Activated naive CD8-positive, alpha-beta T cell treated with anti-CD3 and anti-CD28 coated beads, Interleukin-2, amount 10 ng/mL, durations not matched to agents 7 days and 5 days (primary cell): ENCODE measurements around the gene NMT2. TPM values are rescaled to one million over a fixed set of nuclear protein-coding genes. Genes with fewer than 3 reads are reported as not detected.
"Not testable (repeated sequence)": the region's sequence is repeated elsewhere in the genome, so short reads cannot be mapped to it uniquely, and the experiment has no call there.

Experiments used
- ATAC-seq: fragments of 150-1000 bp; cut with Tn5 transposase; one replicate; pipeline ENCODE4 v1.10.0; 2021; ENCODE audit warnings: low read depth, moderate library complexity
- POLR2A ChIA-PET: fragments of 350-600 bp; sonication (Branson Sonifier 250); formaldehyde crosslinking; loops from one replicate; lab custom pipeline; 2021; ENCODE audit warnings: antibody characterized with exemption; lab: Charles Lee
- DNase-seq: peaks from one replicate; pipeline ENCODE4 v3.0.0; 2021
- H3K27ac Mint-ChIP-seq: one replicate; pipeline ENCODE4 v1.8.0; 2022; ENCODE audit warnings: mild to moderate bottlenecking, mixed read lengths
- H3K27me3 Mint-ChIP-seq: one replicate; pipeline ENCODE4 v1.8.0; 2022; ENCODE audit warnings: mild to moderate bottlenecking, moderate library complexity, mixed read lengths
- H3K36me3 Mint-ChIP-seq: one replicate; pipeline ENCODE4 v1.8.0; 2021; ENCODE audit warnings: mild to moderate bottlenecking, mixed read lengths
- H3K4me1 Mint-ChIP-seq: one replicate; pipeline ENCODE4 v1.8.0; 2021; ENCODE audit warnings: mixed read lengths
- H3K4me3 Mint-ChIP-seq: one replicate; pipeline ENCODE4 v1.8.0; 2022; ENCODE audit warnings: mild to moderate bottlenecking, moderate library complexity, mixed read lengths
- H3K9me3 Mint-ChIP-seq: one replicate; pipeline ENCODE4 v1.8.0; 2021; ENCODE audit warnings: mixed read lengths
- total RNA-seq, 2 experiments: library from RNA; stranded (reverse); gene quantifications; one replicate each; pipeline ENCODE4 v1.2.3, GENCODE V29; 2021

The NMT2 gene
- 10 to 100 TPM; 56.1 to 59.2 TPM for total RNA-seq

GRCh38 chr10:15168291-15168785, at the start of gene NMT2:
Gene NMT2 (minus strand): TSS chr10:15168693. CDS start chr10:15168612, 81 bp downstream.
- ATAC-seq (peak; percentile 76), DNase-seq (peak; percentile 87)
- POLR2A ChIA-PET: interaction anchor here (0.6 to 3.3 kb wide), 18 partner anchors 11 to 1649 kb away, joined by 3 to 31 read pairs (median 6); partner anchors contain the start of genes CDNF, FAM171A1, MEIG1 and RPP38
- H3K27me3 Mint-ChIP-seq: no peaks in the 10 kb centered on the region
- peaks cover 6% of the 10 kb centered on the region for H3K36me3 Mint-ChIP-seq
- peak within 1 kb of the TSS; percentile 91 for H3K27ac Mint-ChIP-seq
- peak within 1 kb of the TSS; percentile 98 for H3K4me3 Mint-ChIP-seq
- peaks cover 44% of the 10 kb centered on the region for H3K4me1 Mint-ChIP-seq
- no peaks in the 10 kb centered on the region for H3K9me3 Mint-ChIP-seq

DNA sequence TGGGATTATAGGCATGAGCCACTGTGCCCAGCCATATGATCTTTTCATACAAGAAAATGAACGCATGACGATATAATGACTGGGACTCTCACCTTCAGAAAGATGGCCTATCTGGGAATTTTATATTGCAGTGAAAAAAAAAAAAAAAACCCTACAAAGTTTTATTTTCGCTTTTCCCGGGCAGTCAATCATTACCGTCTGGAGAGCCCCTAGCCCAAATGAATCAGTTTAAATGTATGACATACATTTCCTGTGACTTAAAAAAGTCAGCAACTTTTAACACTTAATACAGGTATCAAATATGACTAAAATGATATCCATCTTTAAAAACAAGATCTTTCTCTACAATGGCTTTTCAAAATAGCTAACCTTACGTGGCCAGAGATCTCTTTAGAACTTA, 48.2 kb upstream of the NMT2 start:
- Mint-ChIP-seq H3K4me1 (no peaks in the 10 kb centered on the region), H3K27me3 (no peaks in the 10 kb centered on the region), H3K36me3 (peaks cover 9% of the 10 kb centered on the region), H3K4me3 (no peak overlapping the region), H3K9me3 (no peaks in the 10 kb centered on the region), H3K27ac (no peak overlapping the region)
- DNase-seq (no peak), ATAC-seq (no peak)
- POLR2A ChIA-PET: no interaction called here

- H3K4me3 Mint-ChIP-seq: no peak overlapping the region
- DNase-seq (no peak), ATAC-seq (no peak)
- peaks cover 9% of the 10 kb centered on the region for H3K36me3 Mint-ChIP-seq
- H3K4me1 Mint-ChIP-seq: peaks cover 16% of the 10 kb centered on the region
- H3K27ac Mint-ChIP-seq: no peak overlapping the region
- POLR2A ChIA-PET: interaction anchor here (1.3 kb wide), 1 partner anchor 15 kb away, joined by 3 read pairs; no protein-coding TSS in a partner anchor
- H3K27me3 Mint-ChIP-seq: no peaks in the 10 kb centered on the region
- no peaks in the 10 kb centered on the region for H3K9me3 Mint-ChIP-seq
Observed at GRCh38 chr10:15214237-15214636, 45.7 kb upstream of the NMT2 start.

DNA sequence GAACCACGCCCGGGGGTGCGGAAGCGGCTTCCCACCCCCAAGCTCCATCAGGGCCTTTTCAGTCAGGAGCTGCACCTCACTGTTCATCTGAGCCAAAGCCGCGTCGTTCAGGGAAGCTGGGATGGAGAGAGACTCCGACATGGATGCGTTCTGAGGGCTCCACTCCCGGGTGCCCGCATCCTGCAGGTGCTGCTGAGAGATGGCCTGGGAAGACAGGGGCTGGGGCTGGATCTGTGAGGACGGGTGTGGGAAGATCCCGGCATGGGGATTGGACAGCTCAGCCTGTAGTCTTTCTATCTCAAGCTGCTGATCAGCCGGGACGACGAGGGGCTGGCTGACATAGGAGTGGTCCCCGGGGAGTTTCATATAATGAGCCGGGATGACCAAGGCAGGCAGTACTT, 45.0 kb upstream of the NMT2 start:
- Mint-ChIP-seq H3K36me3 (peaks cover 9% of the 10 kb centered on the region), H3K27me3 (no peaks in the 10 kb centered on the region), H3K27ac (no peak overlapping the region), H3K4me3 (no peak overlapping the region), H3K9me3 (no peaks in the 10 kb centered on the region), H3K4me1 (peaks cover 22% of the 10 kb centered on the region)
- POLR2A ChIA-PET: interaction anchor here (1.3 kb wide), 1 partner anchor 15 kb away, joined by 3 read pairs; no protein-coding TSS in a partner anchor
- DNase-seq (no peak), ATAC-seq (no peak)

GRCh38 chr10:15211464-15211979, 43.0 kb upstream of the NMT2 start:
- H3K9me3 Mint-ChIP-seq: peaks cover under 1% of the 10 kb centered on the region
- POLR2A ChIA-PET: interaction anchor here (0.6 to 0.7 kb wide), 3 partner anchors 21 to 46 kb away, joined by 3 read pairs; no protein-coding TSS in a partner anchor
- DNase-seq (no peak), ATAC-seq (no peak)
- peaks cover 40% of the 10 kb centered on the region for H3K4me1 Mint-ChIP-seq
- H3K27ac Mint-ChIP-seq: no peak overlapping the region
- H3K27me3 Mint-ChIP-seq: no peaks in the 10 kb centered on the region
- H3K36me3 Mint-ChIP-seq: peaks cover 10% of the 10 kb centered on the region
- no peak overlapping the region for H3K4me3 Mint-ChIP-seq

DNA sequence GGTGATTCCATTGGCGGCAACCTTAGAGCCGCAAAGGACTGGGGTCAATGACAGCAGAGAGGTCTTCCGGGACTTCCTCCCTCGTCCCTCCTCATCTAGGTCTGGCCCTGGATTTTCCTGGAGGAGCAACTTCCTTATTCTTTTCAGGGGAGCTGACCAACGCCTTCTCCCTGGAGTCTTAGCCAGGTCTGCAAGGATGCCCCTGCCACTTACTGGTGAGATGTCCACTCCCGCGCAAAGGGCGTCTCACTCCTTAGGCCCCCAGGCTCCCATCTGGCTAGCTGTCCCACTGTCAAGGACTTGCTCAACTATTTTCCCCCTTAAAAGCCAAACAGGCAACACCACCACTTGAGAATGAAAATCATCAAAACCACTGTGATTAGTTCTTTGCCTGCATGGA, 42.0 kb upstream of the NMT2 start:
- POLR2A ChIA-PET: no interaction called here
- DNase-seq: no peak
- no peak overlapping the region for H3K27ac Mint-ChIP-seq
- H3K9me3 Mint-ChIP-seq: peaks cover 1% of the 10 kb centered on the region
- no peak overlapping the region for H3K4me3 Mint-ChIP-seq
- no peaks in the 10 kb centered on the region for H3K27me3 Mint-ChIP-seq
- no peak for ATAC-seq
- H3K36me3 Mint-ChIP-seq: peaks cover 11% of the 10 kb centered on the region
- H3K4me1 Mint-ChIP-seq: peaks cover 42% of the 10 kb centered on the region

GRCh38 chr10:15209827-15210509, 41.5 kb upstream of the NMT2 start:
- POLR2A ChIA-PET: interaction anchor here (2.7 kb wide), 1 partner anchor 41 kb away, joined by 31 read pairs; the partner anchor contains the start of gene NMT2
- H3K4me1 Mint-ChIP-seq: peaks cover 42% of the 10 kb centered on the region
- peak overlapping the region; percentile 32 for H3K4me3 Mint-ChIP-seq

DNA sequence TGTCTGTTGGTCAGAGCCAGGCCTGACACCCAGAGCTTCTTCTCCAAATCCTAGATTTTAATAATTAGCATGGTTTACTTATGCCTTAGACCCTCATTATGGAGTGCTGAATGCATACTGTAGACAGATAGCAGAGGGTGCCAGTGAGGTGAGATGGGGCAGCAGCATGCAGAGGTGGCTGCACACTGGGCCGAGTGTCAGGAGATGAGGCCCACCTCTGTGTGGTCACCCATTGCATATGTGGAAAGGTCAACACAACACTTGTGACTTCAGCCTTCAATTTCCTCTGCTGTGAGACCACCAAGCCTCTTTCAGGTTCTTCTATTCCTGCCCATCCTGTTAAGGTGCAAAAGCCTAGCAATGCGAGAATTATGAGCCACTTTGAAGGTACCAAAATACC, 39.7 kb upstream of the NMT2 start:
- Mint-ChIP-seq H3K4me1 (peaks cover 42% of the 10 kb centered on the region), H3K4me3 (peak overlapping the region; percentile 81), H3K9me3 (peaks cover 1% of the 10 kb centered on the region), H3K27ac (peak overlapping the region; percentile 98), H3K36me3 (peaks cover 10% of the 10 kb centered on the region), H3K27me3 (no peaks in the 10 kb centered on the region)
- ATAC-seq (peak; percentile 6), DNase-seq (peak; percentile 37)
- POLR2A ChIA-PET: interaction anchor here (1.0 to 2.7 kb wide), 3 partner anchors 20 to 39 kb away, joined by 3 to 31 read pairs (median 3); partner anchors contain the start of gene NMT2

More at GRCh38 chr10:15209827-15210509, 41.5 kb upstream of the NMT2 start:
- DNase-seq (peak; percentile 71), ATAC-seq (peak; percentile 69)
- Mint-ChIP-seq H3K27ac (peak overlapping the region; percentile 43), H3K36me3 (peaks cover 11% of the 10 kb centered on the region), H3K9me3 (peaks cover 1% of the 10 kb centered on the region), H3K27me3 (no peaks in the 10 kb centered on the region)

DNA sequence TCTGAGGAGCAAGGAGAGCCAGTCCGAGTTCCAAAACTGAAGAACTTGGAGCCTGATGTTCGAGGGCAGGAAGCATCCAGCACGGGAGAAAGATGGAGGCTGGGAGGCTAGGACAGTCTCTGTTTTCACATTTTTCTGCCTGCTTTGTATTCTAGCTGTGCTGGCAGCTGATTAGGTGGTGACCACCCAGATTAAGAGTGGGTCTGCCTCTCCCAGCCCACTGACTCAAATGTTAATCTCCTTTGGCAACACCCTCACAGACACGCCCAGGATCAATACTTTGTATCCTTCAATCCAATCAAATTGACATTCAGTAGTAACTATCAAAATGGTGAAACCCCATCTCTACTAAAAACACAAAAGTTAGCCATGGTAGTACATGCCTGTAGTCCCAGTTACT, 38.9 kb upstream of the NMT2 start:
- not testable (repeated sequence) for H3K9me3 Mint-ChIP-seq, H3K27me3 Mint-ChIP-seq, DNase-seq, ATAC-seq, H3K36me3 Mint-ChIP-seq
- POLR2A ChIA-PET: interaction anchor here (1.0 to 2.7 kb wide), 3 partner anchors 19 to 38 kb away, joined by 3 to 31 read pairs (median 3); partner anchors contain the start of gene NMT2
- Mint-ChIP-seq H3K4me3 (peak overlapping the region; percentile 7), H3K27ac (peak overlapping the region; percentile 98), H3K4me1 (peaks cover 50% of the 10 kb centered on the region)

DNA sequence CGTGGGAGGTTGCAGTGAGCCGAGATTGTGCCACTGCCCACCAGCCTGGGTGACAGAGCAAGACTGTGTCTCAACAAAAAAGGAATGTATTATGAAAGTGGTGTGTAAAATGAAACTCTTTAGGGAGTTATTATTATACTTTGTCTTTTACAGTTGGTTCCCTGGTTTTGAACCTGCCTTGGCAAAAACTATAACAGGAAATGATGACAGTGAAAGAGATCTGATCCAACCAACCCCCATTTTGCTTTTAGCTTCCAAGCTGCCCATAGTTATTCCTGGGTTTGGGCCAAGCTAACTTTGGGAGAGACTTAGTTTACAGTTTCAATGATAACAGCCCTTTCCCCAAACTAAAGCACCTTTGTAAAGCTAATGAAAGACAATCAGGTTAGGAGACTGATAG, 34.1 kb upstream of the NMT2 start:
- Mint-ChIP-seq H3K36me3 (peaks cover 8% of the 10 kb centered on the region), H3K4me3 (no peak overlapping the region), H3K27me3 (no peaks in the 10 kb centered on the region), H3K27ac (no peak overlapping the region), H3K4me1 (peaks cover 24% of the 10 kb centered on the region), H3K9me3 (peaks cover 1% of the 10 kb centered on the region)
- ATAC-seq (no peak), DNase-seq (no peak)
- POLR2A ChIA-PET: interaction anchor here (1.0 kb wide), 2 partner anchors 33 to 34 kb away, joined by 3 to 4 read pairs; partner anchors contain the start of gene NMT2

GRCh38 chr10:15202301-15202621, 33.8 kb upstream of the NMT2 start:
- not testable (repeated sequence) for DNase-seq, H3K27ac Mint-ChIP-seq, H3K4me3 Mint-ChIP-seq, H3K36me3 Mint-ChIP-seq, H3K27me3 Mint-ChIP-seq, H3K9me3 Mint-ChIP-seq, ATAC-seq
- POLR2A ChIA-PET: interaction anchor here (1.0 to 1.3 kb wide), 4 partner anchors 9 to 34 kb away, joined by 3 to 6 read pairs (median 4); partner anchors contain the start of gene NMT2
- peaks cover 24% of the 10 kb centered on the region for H3K4me1 Mint-ChIP-seq

DNA sequence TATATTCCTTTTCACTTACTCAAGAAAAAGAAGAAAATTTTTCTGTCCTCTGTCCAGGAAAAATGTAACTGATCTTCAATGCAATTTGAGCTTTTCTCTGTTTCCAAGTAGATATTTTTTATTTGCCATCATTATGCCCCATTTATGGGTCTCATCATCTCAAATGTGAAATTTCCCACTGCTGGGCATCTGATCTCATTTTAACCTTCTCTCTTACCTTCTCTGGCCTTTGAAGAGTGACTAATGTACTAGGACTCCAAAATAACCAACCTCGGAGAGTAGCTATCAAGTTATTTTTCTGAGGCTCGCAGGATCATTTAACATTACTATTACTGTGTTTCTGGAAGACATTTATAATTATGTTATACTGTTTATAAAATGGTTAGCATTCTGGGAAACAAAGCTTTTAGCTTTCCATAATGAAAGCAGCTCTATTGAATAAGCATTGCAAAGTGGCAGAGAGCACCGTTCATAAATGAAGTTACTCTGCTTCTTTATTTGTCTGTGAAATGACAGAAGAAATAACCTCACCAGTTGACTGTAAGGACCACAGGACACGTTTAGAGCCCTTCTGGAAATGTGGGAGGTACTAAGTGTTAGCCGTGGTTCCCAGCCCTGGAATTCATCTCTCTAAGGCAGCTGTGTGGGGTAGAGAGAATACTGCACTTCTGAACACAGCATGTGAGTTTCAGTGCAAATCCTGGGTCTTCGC, 33.3 kb upstream of the NMT2 start:
- H3K9me3 Mint-ChIP-seq: peaks cover 1% of the 10 kb centered on the region
- POLR2A ChIA-PET: interaction anchor here (0.6 to 1.3 kb wide), 3 partner anchors 9 to 169 kb away, joined by 3 to 6 read pairs (median 3); partner anchors contain the start of gene NMT2
- peaks cover 10% of the 10 kb centered on the region for H3K36me3 Mint-ChIP-seq
- no peaks in the 10 kb centered on the region for H3K27me3 Mint-ChIP-seq
- H3K27ac Mint-ChIP-seq: no peak overlapping the region
- ATAC-seq (no peak), DNase-seq (no peak)
- H3K4me1 Mint-ChIP-seq: peaks cover 24% of the 10 kb centered on the region
- no peak overlapping the region for H3K4me3 Mint-ChIP-seq

GRCh38 chr10:15200626-15201025, 32.1 kb upstream of the NMT2 start:
- Mint-ChIP-seq H3K27me3 (no peaks in the 10 kb centered on the region), H3K27ac (no peak overlapping the region), H3K36me3 (peaks cover 9% of the 10 kb centered on the region), H3K4me1 (peaks cover 23% of the 10 kb centered on the region), H3K4me3 (no peak overlapping the region), H3K9me3 (no peaks in the 10 kb centered on the region)
- DNase-seq (no peak), ATAC-seq (no peak)
- POLR2A ChIA-PET: no interaction called here
